Hepatocyte (in vitro differentiated cells): ENCODE data around the gene PRAMEF11. TPM values are rescaled to one million over a fixed set of nuclear protein-coding genes. Genes with fewer than 3 reads are reported as not detected.

Experiments
- DNase-seq: peaks from one replicate; pipeline ENCODE4 v3.0.0-alpha.2; 2016; ENCODE audit warnings: low spot score
- H2AFZ ChIP-seq: fragments of 200-600 bp; sonication (generic); 2 replicates; pipeline ENCODE4 v1.6.0; 2016; ENCODE audit warnings: antibody characterized with exemption, mild to moderate bottlenecking
- H3K27ac ChIP-seq: fragments of 200-600 bp; sonication (generic); 2 replicates; pipeline ENCODE4 v1.5.1; 2016; ENCODE audit warnings: mild to moderate bottlenecking
- H3K27me3 ChIP-seq: fragments of 200-600 bp; sonication (generic); 2 replicates; pipeline ENCODE4 v1.6.1; 2016
- H3K36me3 ChIP-seq: fragments of 200-600 bp; sonication (generic); replicated peaks from 2 replicates; pipeline ENCODE4 v1.5.1; 2016; ENCODE audit warnings: low read depth; ENCODE audit not compliant: insufficient read depth
- H3K4me1 ChIP-seq: fragments of 200-600 bp; sonication (generic); 2 replicates; pipeline ENCODE4 v1.5.1; 2016; ENCODE audit warnings: mild to moderate bottlenecking, moderate library complexity; ENCODE audit not compliant: insufficient read depth
- H3K4me2 ChIP-seq: fragments of 200-600 bp; sonication (generic); 2 replicates; pipeline ENCODE4 v1.6.0; 2016
- H3K4me3 ChIP-seq: fragments of 200-600 bp; sonication (generic); 2 replicates; pipeline ENCODE4 v1.5.1; 2016; ENCODE audit warnings: mild to moderate bottlenecking
- H3K79me2 ChIP-seq: fragments of 200-600 bp; sonication (generic); 2 replicates; pipeline ENCODE4 v1.6.0; 2017; ENCODE audit warnings: mild to moderate bottlenecking
- H3K9me2 ChIP-seq: fragments of 200-600 bp; sonication (generic); replicated peaks from 2 replicates; pipeline ENCODE4 v1.6.0; 2017; ENCODE audit warnings: mild to moderate bottlenecking; ENCODE audit not compliant: insufficient read depth
- H3K9me3 ChIP-seq: fragments of 200-600 bp; sonication (generic); 2 replicates; pipeline ENCODE4 v1.5.1; 2016; ENCODE audit warnings: low read depth, mild to moderate bottlenecking
- H4K20me1 ChIP-seq: fragments of 200-600 bp; sonication (generic); 2 replicates; pipeline ENCODE4 v1.6.0; 2016; ENCODE audit warnings: mild to moderate bottlenecking; ENCODE audit not compliant: insufficient read depth, poor library complexity, severe bottlenecking
- CTCF ChIP-seq: fragments of 200-600 bp; sonication (generic); IDR thresholded peaks from 2 replicates; pipeline ENCODE4 v1.5.1; 2016; ENCODE audit warnings: antibody characterized with exemption, mild to moderate bottlenecking; ENCODE audit not compliant: poor library complexity
- EZH2 ChIP-seq: fragments of 200-600 bp; sonication (generic); IDR thresholded peaks from 2 replicates; pipeline ENCODE4 v1.6.1; 2016; ENCODE audit warnings: antibody characterized with exemption, mild to moderate bottlenecking, borderline replicate concordance
- EZH2phosphoT487 ChIP-seq: fragments of 200-600 bp; sonication (generic); IDR thresholded peaks from one replicate; pipeline ENCODE4 v1.6.1; 2018; ENCODE audit warnings: antibody characterized with exemption, mild to moderate bottlenecking, low read depth, moderate library complexity; ENCODE audit not compliant: unreplicated experiment, severe bottlenecking
- WGBS: methylation state at CpG from one replicate; pipeline ENCODE4 v1.1.6; 2016; ENCODE audit warnings: low lambda C conversion rate; ENCODE audit errors: missing lambda C conversion rate; 5-methylcytosine and 5-hydroxymethylcytosine counted together
- polyA plus RNA-seq: library from polyadenylated mRNA; unstranded; fragments of >200 nt; fragmentation: Nextera tagmentation; extraction: Ambion mirVana; gene quantifications from 2 replicates; pipeline ENCODE4 v1.2.1, GENCODE V29; 2016
- total RNA-seq: library from RNA; depleted of rRNA; stranded (reverse); fragments of >200 nt; gene quantifications from 2 replicates; pipeline ENCODE4 v1.2.3, GENCODE V29; 2014

PRAMEF11 gene
- total and polyA plus RNA-seq, 2 experiments from 2014 or later = not detected

- Histone ChIP-seq H2AFZ (no peak overlapping the region), H3K27ac (no peak overlapping the region), H3K36me3 (no peaks in the 10 kb centered on the region), H3K27me3 (no peaks in the 10 kb centered on the region), H3K79me2 (no peaks in the 10 kb centered on the region), H3K4me1 (no peaks in the 10 kb centered on the region), H4K20me1 (no peaks in the 10 kb centered on the region), H3K4me3 (no peak overlapping the region), H3K9me2 (no peaks in the 10 kb centered on the region), H3K9me3 (no peaks in the 10 kb centered on the region), H3K4me2 (no peak overlapping the region)
- TF ChIP-seq EZH2 (no peak), CTCF (no peak), EZH2phosphoT487 (no peak)
- WGBS = 58% methylated on average over 2 of the region's 2 CpGs
- DNase-seq = no peak
These were observed 19.8 kb downstream of the PRAMEF11 start for GRCh38 chr1:12811409-12811784.

GRCh38 chr1:12810691-12811408, 20.4 kb downstream of the PRAMEF11 start:
- no peaks in the 10 kb centered on the region for H3K9me2 ChIP-seq
- TF ChIP-seq EZH2 = no peak
- no peak for TF ChIP-seq EZH2phosphoT487
- TF ChIP-seq CTCF = no peak
- no peak overlapping the region for H3K4me3 ChIP-seq
- no peaks in the 10 kb centered on the region for H3K79me2 ChIP-seq
- no peak overlapping the region for H2AFZ ChIP-seq
- no peaks in the 10 kb centered on the region for H4K20me1 ChIP-seq
- no peaks in the 10 kb centered on the region for H3K4me1 ChIP-seq
- no peak for DNase-seq
- H3K4me2 ChIP-seq = no peak overlapping the region
- no peak overlapping the region for H3K27ac ChIP-seq
- H3K27me3 ChIP-seq = no peaks in the 10 kb centered on the region
- no peaks in the 10 kb centered on the region for H3K9me3 ChIP-seq
- H3K36me3 ChIP-seq = no peaks in the 10 kb centered on the region
- 54% methylated on average over 5 of the region's 5 CpGs for WGBS

GRCh38 chr1:12809933-12810332, 21.3 kb downstream of the PRAMEF11 start:
- no peaks in the 10 kb centered on the region for H4K20me1 ChIP-seq
- WGBS = 88% methylated on average over 1 of the region's 1 CpG

GRCh38 chr1:12799730-12800129, 31.5 kb downstream of the PRAMEF11 start:
- DNase-seq = no peak
- Histone ChIP-seq H3K79me2 (no peaks in the 10 kb centered on the region), H3K27me3 (no peaks in the 10 kb centered on the region), H3K4me1 (no peaks in the 10 kb centered on the region), H3K4me2 (no peak overlapping the region), H4K20me1 (no peaks in the 10 kb centered on the region), H3K9me2 (no peaks in the 10 kb centered on the region), H3K9me3 (no peaks in the 10 kb centered on the region), H3K27ac (no peak overlapping the region), H2AFZ (no peak overlapping the region), H3K36me3 (no peaks in the 10 kb centered on the region), H3K4me3 (no peak overlapping the region)
- no peak for TF ChIP-seq CTCF
- TF ChIP-seq EZH2phosphoT487 = no peak
- TF ChIP-seq EZH2 = no peak
- 69% methylated on average over 2 of the region's 2 CpGs for WGBS

More at GRCh38 chr1:12809933-12810332, 21.3 kb downstream of the PRAMEF11 start:
- DNase-seq = no peak
- Histone ChIP-seq H3K79me2 (no peaks in the 10 kb centered on the region), H3K4me1 (no peaks in the 10 kb centered on the region), H3K9me2 (no peaks in the 10 kb centered on the region), H3K36me3 (no peaks in the 10 kb centered on the region), H3K9me3 (no peaks in the 10 kb centered on the region), H3K27me3 (no peaks in the 10 kb centered on the region), H3K4me3 (no peak overlapping the region), H2AFZ (no peak overlapping the region), H3K27ac (no peak overlapping the region), H3K4me2 (no peak overlapping the region)
- TF ChIP-seq EZH2phosphoT487 = no peak
